Neural crest cell (in vitro differentiated cells): ENCODE data around the gene ABCC3. TPM values are rescaled to one million over a fixed set of nuclear protein-coding genes. Genes with fewer than 3 reads are reported as not detected.

Experiments used
- DNase-seq: peaks from one replicate; pipeline ENCODE4 v3.0.0; 2021; ENCODE audit warnings: low read depth, mixed read lengths, low spot score
- H3K27ac Mint-ChIP-seq: one replicate; pipeline ENCODE4 v1.8.0; 2021; ENCODE audit warnings: mild to moderate bottlenecking, mixed read lengths; ENCODE audit not compliant: unreplicated experiment
- H3K27me3 Mint-ChIP-seq: 2 replicates; pipeline ENCODE4 v1.8.0; 2021; ENCODE audit warnings: low read depth, mild to moderate bottlenecking, mixed read lengths
- H3K36me3 Mint-ChIP-seq: 2 replicates; pipeline ENCODE4 v1.8.0; 2021; ENCODE audit warnings: low read depth, mild to moderate bottlenecking, mixed read lengths
- H3K4me1 Mint-ChIP-seq: 2 replicates; pipeline ENCODE4 v1.8.0; 2021; ENCODE audit warnings: mixed read lengths
- H3K4me3 Mint-ChIP-seq: one replicate; pipeline ENCODE4 v1.8.0; 2021; ENCODE audit warnings: mild to moderate bottlenecking, mixed read lengths
- H3K9me3 Mint-ChIP-seq: 2 replicates; pipeline ENCODE4 v1.8.0; 2021; ENCODE audit warnings: mixed read lengths
- total RNA-seq: library from RNA; stranded (reverse); gene quantifications from 2 replicates; pipeline ENCODE4 v1.2.1, GENCODE V29; 2021
- TF ChIP-seq, protein P1 (sequence below): fragments of 200-600 bp; sonication (generic); conservative IDR thresholded peaks from 2 replicates; pipeline ENCODE4 v1.5.0; 2021; ENCODE audit warnings: antibody characterized with exemption, mild to moderate bottlenecking

ABCC3 gene
- total RNA-seq, 1 donor from 2014 or later, result not detected

DNA sequence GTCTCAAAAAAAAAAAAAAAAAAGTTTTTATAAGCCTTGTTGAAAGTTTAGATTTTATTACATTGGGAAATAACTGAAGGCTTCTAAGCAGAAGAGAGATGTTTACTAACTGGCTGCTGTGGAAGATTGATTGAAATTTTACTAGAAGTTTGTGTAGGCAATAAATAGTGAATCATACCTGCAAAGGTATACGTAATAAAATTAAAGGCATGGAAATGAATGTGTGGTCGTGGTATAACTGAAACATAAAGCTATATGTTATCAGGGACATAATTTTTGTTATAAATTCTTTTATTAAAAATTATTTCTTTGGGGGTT is 93.4 kb downstream of the ABCC3 start:
- Mint-ChIP-seq H3K27me3 (no peaks in the 10 kb centered on the region), H3K4me3 (no peak overlapping the region), H3K9me3 (no peaks in the 10 kb centered on the region), H3K36me3 (peaks cover 3% of the 10 kb centered on the region), H3K27ac (no peak overlapping the region), H3K4me1 (peaks cover 30% of the 10 kb centered on the region)
- TF ChIP-seq, protein P1, sequence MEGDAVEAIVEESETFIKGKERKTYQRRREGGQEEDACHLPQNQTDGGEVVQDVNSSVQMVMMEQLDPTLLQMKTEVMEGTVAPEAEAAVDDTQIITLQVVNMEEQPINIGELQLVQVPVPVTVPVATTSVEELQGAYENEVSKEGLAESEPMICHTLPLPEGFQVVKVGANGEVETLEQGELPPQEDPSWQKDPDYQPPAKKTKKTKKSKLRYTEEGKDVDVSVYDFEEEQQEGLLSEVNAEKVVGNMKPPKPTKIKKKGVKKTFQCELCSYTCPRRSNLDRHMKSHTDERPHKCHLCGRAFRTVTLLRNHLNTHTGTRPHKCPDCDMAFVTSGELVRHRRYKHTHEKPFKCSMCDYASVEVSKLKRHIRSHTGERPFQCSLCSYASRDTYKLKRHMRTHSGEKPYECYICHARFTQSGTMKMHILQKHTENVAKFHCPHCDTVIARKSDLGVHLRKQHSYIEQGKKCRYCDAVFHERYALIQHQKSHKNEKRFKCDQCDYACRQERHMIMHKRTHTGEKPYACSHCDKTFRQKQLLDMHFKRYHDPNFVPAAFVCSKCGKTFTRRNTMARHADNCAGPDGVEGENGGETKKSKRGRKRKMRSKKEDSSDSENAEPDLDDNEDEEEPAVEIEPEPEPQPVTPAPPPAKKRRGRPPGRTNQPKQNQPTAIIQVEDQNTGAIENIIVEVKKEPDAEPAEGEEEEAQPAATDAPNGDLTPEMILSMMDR, result no peak
- no peak for DNase-seq

DNA sequence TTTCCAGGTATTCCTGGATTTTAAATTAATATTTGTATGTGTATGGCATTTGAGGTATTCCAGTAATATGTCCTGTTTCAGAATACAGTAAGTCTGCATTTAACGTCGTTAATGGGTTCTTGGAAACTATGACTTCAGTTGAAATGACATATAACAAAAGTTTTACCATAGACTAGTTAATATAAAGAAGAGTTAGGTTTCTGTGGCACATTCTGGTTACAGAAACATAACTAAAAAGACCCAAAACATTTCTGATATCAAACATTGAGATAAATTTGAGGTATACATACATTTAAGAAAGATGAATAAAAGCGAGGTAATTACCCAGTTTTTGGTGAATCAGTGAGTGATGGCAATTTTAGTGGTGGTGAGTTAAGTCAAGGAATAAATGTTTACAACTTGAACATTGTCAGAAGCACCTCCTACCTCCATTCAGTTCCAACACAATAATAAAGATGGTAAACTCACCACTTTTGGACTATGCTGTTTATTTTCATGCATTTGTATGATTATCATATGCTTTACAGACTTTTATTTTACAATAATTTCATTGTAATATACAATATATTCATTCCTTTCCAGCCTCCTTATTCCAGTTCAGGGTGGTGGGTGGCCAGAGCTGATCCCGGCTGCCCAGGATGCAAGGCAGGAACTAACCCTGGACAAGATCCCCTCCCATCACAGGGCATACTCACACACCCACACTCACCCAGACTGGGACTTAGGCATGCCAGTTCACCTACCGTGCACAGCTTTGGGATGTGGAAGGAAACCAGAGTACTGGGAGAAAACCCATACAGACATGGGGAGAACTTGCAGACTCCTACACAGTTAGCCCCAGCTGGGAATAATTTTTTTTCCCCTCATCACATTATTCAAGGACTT is 94.4 kb downstream of the ABCC3 start:
- no peak overlapping the region for H3K27ac Mint-ChIP-seq
- H3K36me3 Mint-ChIP-seq, result peaks cover 3% of the 10 kb centered on the region
- TF ChIP-seq, protein P1, result no peak
- H3K4me1 Mint-ChIP-seq, result peaks cover 30% of the 10 kb centered on the region
- no peaks in the 10 kb centered on the region for H3K9me3 Mint-ChIP-seq
- no peaks in the 10 kb centered on the region for H3K27me3 Mint-ChIP-seq
- no peak for DNase-seq
- H3K4me3 Mint-ChIP-seq, result no peak overlapping the region

DNA sequence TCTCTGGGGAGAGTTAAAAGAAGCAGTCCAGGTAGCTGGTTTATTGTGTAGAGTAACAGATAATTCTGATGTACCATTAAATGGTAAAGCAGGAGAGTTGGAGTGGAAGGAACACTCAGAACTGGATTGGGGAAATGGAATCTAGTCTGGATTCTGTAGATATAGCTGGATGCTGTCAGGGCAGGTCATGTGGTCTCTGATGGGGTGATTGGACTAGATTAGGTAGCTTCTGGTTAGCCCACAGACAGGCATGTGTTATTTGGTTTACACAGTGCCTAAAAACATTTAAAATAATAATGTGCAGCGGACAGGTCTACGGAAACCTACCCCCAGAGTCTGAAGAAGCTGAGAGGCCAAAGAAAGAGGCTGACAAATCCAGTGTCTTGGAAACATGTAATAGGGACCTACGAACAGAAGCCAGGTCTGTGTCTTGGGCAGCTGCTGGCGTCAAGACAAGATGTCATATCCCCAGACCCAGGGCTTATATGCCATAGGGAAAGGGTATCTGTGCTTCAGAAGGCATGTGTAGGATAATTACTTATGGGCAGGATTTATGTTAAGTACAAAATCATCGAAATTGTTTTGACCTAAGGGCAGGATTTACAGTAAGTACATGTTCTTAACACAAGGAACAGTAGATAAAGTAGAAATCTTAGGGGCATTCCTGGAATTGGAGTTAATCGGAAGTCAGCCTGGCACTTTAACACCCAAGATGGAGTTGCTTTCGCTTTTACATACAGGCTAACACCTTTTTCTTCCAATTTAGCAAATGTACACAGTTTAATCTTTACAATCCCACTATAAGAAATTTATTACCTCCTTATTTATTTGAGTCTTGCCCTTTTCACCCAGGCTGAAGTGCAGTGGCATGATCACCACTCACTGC is 97.1 kb downstream of the ABCC3 start:
- no peak for DNase-seq
- H3K27ac Mint-ChIP-seq, result no peak overlapping the region

DNA sequence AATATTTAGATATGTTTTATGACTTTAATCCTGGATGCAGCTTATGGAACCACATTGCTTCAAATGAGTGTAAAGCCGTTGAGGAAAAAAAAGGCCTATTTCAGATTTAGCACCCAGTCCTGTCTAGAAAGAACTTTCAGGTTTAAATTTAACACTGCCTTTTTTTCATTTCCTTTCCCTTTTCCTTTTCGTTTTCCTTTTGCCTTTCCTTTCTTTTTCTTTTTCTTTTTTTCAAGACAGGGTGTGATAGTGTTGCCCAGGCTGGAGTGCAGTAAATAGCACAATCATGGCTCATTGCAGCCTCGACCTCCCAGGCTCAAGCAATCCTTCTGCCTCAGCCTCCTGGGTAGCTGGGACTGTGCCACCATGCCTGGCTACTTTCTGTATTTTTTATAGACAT is 100.6 kb downstream of the ABCC3 start:
- Mint-ChIP-seq H3K4me3 (no peak overlapping the region), H3K36me3 (no peaks in the 10 kb centered on the region), H3K9me3 (no peaks in the 10 kb centered on the region), H3K27me3 (no peaks in the 10 kb centered on the region), H3K4me1 (peaks cover 15% of the 10 kb centered on the region), H3K27ac (no peak overlapping the region)
- DNase-seq, result no peak
- TF ChIP-seq, protein P1, result no peak

More for the DNA sequence above, 97.1 kb downstream of the ABCC3 start:
- Mint-ChIP-seq H3K36me3 (peaks cover 3% of the 10 kb centered on the region), H3K4me3 (no peak overlapping the region), H3K27me3 (no peaks in the 10 kb centered on the region), H3K9me3 (no peaks in the 10 kb centered on the region), H3K4me1 (peaks cover 27% of the 10 kb centered on the region)
- TF ChIP-seq, protein P1, result no peak

DNA sequence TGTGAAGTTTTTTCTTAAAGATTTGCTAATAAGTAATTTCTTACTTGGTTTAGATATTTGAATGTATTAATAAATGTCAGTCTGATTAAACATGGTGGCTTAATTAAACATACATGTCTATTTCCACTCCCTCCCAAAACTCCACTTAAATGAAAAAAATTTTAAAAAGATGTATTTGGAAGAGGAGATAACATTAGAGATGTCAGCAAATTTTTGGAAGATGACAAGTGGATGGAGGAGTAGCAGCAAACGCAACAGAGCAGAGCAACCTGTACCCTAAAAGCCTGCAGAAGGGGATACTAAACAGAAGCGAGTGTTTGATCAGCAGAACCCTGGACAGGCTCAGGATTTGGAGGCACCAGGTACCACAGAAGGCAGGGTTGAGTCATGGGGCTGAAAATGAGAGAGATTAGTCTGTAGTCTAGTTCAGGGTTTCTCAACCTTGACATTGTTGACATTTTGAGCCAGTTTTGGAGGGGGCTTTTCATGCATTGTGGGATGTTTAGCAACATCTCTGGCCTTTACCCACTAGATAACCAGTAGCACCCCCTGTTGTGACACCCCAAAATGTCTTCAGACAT is 102.5 kb downstream of the ABCC3 start:
- peaks cover 5% of the 10 kb centered on the region for H3K4me1 Mint-ChIP-seq
- TF ChIP-seq, protein P1, result no peak
- no peaks in the 10 kb centered on the region for H3K27me3 Mint-ChIP-seq
- no peak overlapping the region for H3K27ac Mint-ChIP-seq
- no peak overlapping the region for H3K4me3 Mint-ChIP-seq
- peaks cover 9% of the 10 kb centered on the region for H3K36me3 Mint-ChIP-seq
- no peak for DNase-seq
- no peaks in the 10 kb centered on the region for H3K9me3 Mint-ChIP-seq
